ENCODE measurements around the gene UGCG.

GRCh38 chr9:111943200-111943599, 46.6 kb downstream of the UGCG start:
- TF ChIP-seq CTCF (IDR thresholded peaks at IDR 0.05 in 2 of 3, conservative IDR thresholded peaks at IDR 0.05 in 1 of 3; ENCODE audit: insufficient read depth in 2 of 3, low read depth in 1 of 3, low read length in 3 of 3) (no peak), E2F8 (IDR thresholded peaks at IDR 0.05; ENCODE audit: low read depth, partially characterized antibody) (no peak), ZNF384 (IDR thresholded peaks at IDR 0.05; ENCODE audit: low read depth, low read length) (no peak), SMAD3 (CRISPR knock-in tag; conservative IDR thresholded peaks at IDR 0.05) (no peak), EGR1 (conservative IDR thresholded peaks at IDR 0.05) (no peak), RAD51 (IDR thresholded peaks at IDR 0.05; ENCODE audit: borderline replicate concordance, low read depth) (no peak)
